Kidney epithelial cell (primary cell): Measurements from ENCODE around the gene SLC25A1. TPM values are rescaled to one million over a fixed set of nuclear protein-coding genes. Genes with fewer than 3 reads are reported as not detected.

Experiments used
- DNase-seq: peaks from one replicate; pipeline ENCODE4 v3.0.0-alpha.2; 2010; ENCODE audit warnings: low read depth
- H3K27me3 ChIP-seq: 2 replicates; pipeline ENCODE4 v1.6.0; 2011; ENCODE audit warnings: low read length; ENCODE audit not compliant: control insufficient read depth, insufficient read depth
- H3K36me3 ChIP-seq: 2 replicates; pipeline ENCODE4 v1.5.1; 2011; ENCODE audit warnings: low read length; ENCODE audit not compliant: control insufficient read depth, insufficient read depth
- H3K4me3 ChIP-seq: 2 replicates; pipeline ENCODE4 v1.5.1; 2011; ENCODE audit warnings: low read depth, mild to moderate bottlenecking, control low read depth, low read length
- CTCF ChIP-seq: IDR thresholded peaks from 2 replicates; pipeline ENCODE4 v1.5.1; 2011; ENCODE audit warnings: mild to moderate bottlenecking, moderate library complexity, low read length, control low read depth, inconsistent platforms; ENCODE audit not compliant: insufficient read depth, poor library complexity, severe bottlenecking
- total RNA-seq: library from RNA; depleted of rRNA; stranded (reverse); fragments of >200 nt; gene quantifications from 2 replicates; pipeline ENCODE4 v1.2.3, GENCODE V29; 2015

SLC25A1 gene
- total RNA-seq, 1 donor from 2014 or later, result 82.7 TPM

DNA sequence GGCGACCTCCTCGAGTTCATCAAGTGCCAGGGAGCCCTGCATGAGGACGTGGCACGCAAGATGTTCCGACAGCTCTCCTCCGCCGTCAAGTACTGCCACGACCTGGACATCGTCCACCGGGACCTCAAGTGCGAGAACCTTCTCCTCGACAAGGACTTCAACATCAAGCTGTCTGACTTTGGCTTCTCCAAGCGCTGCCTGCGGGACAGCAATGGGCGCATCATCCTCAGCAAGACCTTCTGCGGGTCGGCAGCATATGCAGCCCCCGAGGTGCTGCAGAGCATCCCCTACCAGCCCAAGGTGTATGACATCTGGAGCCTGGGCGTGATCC lies 46.9 kb downstream of the SLC25A1 start:
- H3K36me3 ChIP-seq, result no peaks in the 10 kb centered on the region
- no peak overlapping the region for H3K4me3 ChIP-seq
- no peak for TF ChIP-seq CTCF
- no peaks in the 10 kb centered on the region for H3K27me3 ChIP-seq
- DNase-seq, result no peak

- no peak for TF ChIP-seq CTCF
- no peak for DNase-seq
- Histone ChIP-seq H3K27me3 (no peaks in the 10 kb centered on the region), H3K36me3 (no peaks in the 10 kb centered on the region), H3K4me3 (no peak within 1 kb of the TSS)
Measured at GRCh38 chr22:19130959-19131684, 47.4 kb downstream of the SLC25A1 start, which contains the start of gene TSSK2. TSSK2 (plus strand) TSS chr22:19131308; CDS start chr22:19131400, 92 bp downstream.

GRCh38 chr22:19129871-19130270 lies 48.7 kb downstream of the SLC25A1 start:
- H3K4me3 ChIP-seq, result no peak overlapping the region
- no peak for DNase-seq
- H3K36me3 ChIP-seq, result no peaks in the 10 kb centered on the region
- no peak for TF ChIP-seq CTCF
- H3K27me3 ChIP-seq, result no peaks in the 10 kb centered on the region

- TF ChIP-seq CTCF, result no peak
- DNase-seq, result no peak
- no peaks in the 10 kb centered on the region for H3K36me3 ChIP-seq
- no peak overlapping the region for H3K4me3 ChIP-seq
- no peaks in the 10 kb centered on the region for H3K27me3 ChIP-seq
Measured at GRCh38 chr22:19128946-19129727, 49.4 kb downstream of the SLC25A1 start.

DNA sequence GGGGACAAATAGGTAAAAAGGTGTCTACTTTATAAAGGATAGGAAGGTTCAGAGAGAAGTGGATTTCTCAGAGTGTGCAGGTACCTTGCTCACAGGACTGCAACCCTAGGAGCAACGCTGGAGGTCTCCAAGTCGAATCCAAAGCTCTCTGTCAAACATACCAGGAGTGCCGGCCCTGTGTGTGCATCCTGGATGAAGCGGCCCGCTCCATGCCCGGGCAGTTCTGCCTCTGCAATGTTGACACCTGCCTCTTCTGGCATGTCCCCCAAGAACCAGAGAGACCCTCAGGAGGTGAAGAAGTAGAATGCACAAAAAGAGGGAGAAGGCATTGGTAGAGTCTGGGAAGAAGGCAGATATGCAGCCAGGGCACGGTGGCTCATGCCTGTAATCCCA lies 50.5 kb downstream of the SLC25A1 start:
- Histone ChIP-seq H3K4me3 (no peak overlapping the region), H3K27me3 (no peaks in the 10 kb centered on the region), H3K36me3 (no peaks in the 10 kb centered on the region)
- no peak for DNase-seq
- no peak for TF ChIP-seq CTCF
